AG04450 (cell line): ENCODE results near the gene HNRNPA1. TPM values are rescaled to one million over a fixed set of nuclear protein-coding genes. Genes with fewer than 3 reads are reported as not detected.
A peak's percentile ranks its signal among the peaks of the same experiment; 100 is the strongest.

ENCODE experiments used
- CTCF ChIA-PET: fragments of 300-600, 350-600 bp; formaldehyde crosslinking; extraction: SDS; loops from one replicate; lab custom pipeline; 2022; ENCODE audit warnings: antibody characterized with exemption, inconsistent platforms; lab: Charles Lee
- POLR2A ChIA-PET: fragments of 350-600 bp; formaldehyde crosslinking; extraction: SDS; loops from one replicate; lab custom pipeline; 2021; ENCODE audit warnings: antibody characterized with exemption, inconsistent platforms; lab: Yijun Ruan, JAX
- DNase-seq: peaks from one replicate; pipeline ENCODE4 v3.0.0-alpha.2; 2011; ENCODE audit warnings: low read depth, low spot score
- H3K27ac ChIP-seq: one replicate; pipeline ENCODE4 v1.5.1; 2012; ENCODE audit warnings: low read depth, low read length, control low read depth
- H3K27me3 ChIP-seq: one replicate; pipeline ENCODE4 v1.6.0; 2012; ENCODE audit warnings: low read length; ENCODE audit not compliant: control insufficient read depth, insufficient read depth
- H3K4me3 ChIP-seq: 2 replicates; pipeline ENCODE4 v1.5.1; 2011; ENCODE audit warnings: mild to moderate bottlenecking, low read depth, low read length, control low read depth
- H3K9me3 ChIP-seq: 2 replicates; pipeline ENCODE4 v1.5.1; 2012; ENCODE audit warnings: low read length; ENCODE audit not compliant: control insufficient read depth, insufficient read depth
- CTCF ChIP-seq: IDR thresholded peaks from 2 replicates; pipeline ENCODE4 v1.5.1; 2011; ENCODE audit warnings: low read depth, low read length, control low read depth, inconsistent platforms
- polyA plus RNA-seq: library from polyadenylated mRNA; depleted of rRNA; stranded (reverse); fragments of >200 nt; gene quantifications from 2 replicates; pipeline ENCODE4 v1.2.3, GENCODE V29; 2011

HNRNPA1 gene
- polyA plus RNA-seq, 1 experiment = 845 TPM

- no peak overlapping the region for H3K4me3 ChIP-seq
- POLR2A ChIA-PET = interaction anchor here (0.6 to 1.3 kb wide), 6 partner anchors 11 to 108 kb away, joined by 3 to 12 read pairs (median 4); partner anchors contain the start of genes CBX5 and HNRNPA1
- H3K27me3 ChIP-seq = no peaks in the 10 kb centered on the region
- H3K9me3 ChIP-seq = no peaks in the 10 kb centered on the region
- CTCF ChIA-PET = interaction anchor here (0.6 to 3.8 kb wide), 48 partner anchors 8 to 504 kb away, joined by 3 to 88 read pairs (median 5); partner anchors contain the start of genes CBX5, COPZ1 and HNRNPA1
- no peak for DNase-seq
- no peak overlapping the region for H3K27ac ChIP-seq
- TF ChIP-seq CTCF = peak; percentile 76
Measured at GRCh38 chr12:54251667-54252284, 28.8 kb upstream of the HNRNPA1 start.

GRCh38 chr12:54253240-54253639, 27.3 kb upstream of the HNRNPA1 start:
- DNase-seq = no peak
- ChIA-PET POLR2A (interaction anchor here (0.7 to 1.0 kb wide), 2 partner anchors 26 to 28 kb away, joined by 4 read pairs; no protein-coding TSS in a partner anchor), CTCF (interaction anchor here (0.7 to 3.8 kb wide), 8 partner anchors 13 to 128 kb away, joined by 3 to 88 read pairs (median 12); partner anchors contain the start of gene COPZ1)
- Histone ChIP-seq H3K4me3 (no peak overlapping the region), H3K27me3 (no peaks in the 10 kb centered on the region), H3K9me3 (no peaks in the 10 kb centered on the region), H3K27ac (no peak overlapping the region)
- no peak for TF ChIP-seq CTCF

GRCh38 chr12:54257332-54257731, 23.2 kb upstream of the HNRNPA1 start:
- Histone ChIP-seq H3K27ac (peak overlapping the region; percentile 33), H3K9me3 (no peaks in the 10 kb centered on the region), H3K27me3 (no peaks in the 10 kb centered on the region), H3K4me3 (no peak overlapping the region)
- no peak for TF ChIP-seq CTCF
- ChIA-PET POLR2A (no interaction called here), CTCF (interaction anchor here (1.0 to 4.0 kb wide), 4 partner anchors 42 to 122 kb away, joined by 3 to 24 read pairs (median 16); partner anchors contain the start of gene COPZ1)
- no peak for DNase-seq

DNA sequence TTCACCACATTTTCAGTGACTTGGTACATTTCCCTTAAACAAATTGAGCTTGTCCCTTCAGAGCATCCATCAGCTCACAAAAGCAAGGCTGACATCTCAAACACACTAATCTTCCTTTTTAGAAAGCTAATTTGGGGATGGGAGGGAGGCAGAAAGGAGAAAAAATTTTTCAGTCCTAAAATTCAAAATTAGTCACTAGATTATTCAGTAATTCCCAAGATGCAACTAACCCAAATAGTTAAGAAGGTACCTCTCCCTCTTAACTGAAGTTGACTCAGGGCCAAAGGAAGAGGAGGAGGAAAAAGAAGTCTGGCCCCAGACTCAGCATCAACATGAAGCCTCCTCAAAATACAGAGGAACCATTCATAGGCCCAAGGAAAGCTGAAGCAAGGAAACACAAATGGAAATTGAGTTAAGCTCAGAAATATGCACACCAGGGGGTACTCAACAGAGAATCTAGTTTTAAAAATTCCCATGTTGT, 22.3 kb upstream of the HNRNPA1 start:
- ChIA-PET POLR2A (interaction anchor here (1.3 to 2.3 kb wide), 3 partner anchors 20 to 33 kb away, joined by 5 to 36 read pairs (median 11); partner anchors contain the start of genes CBX5 and HNRNPA1), CTCF (interaction anchor here (0.6 to 4.0 kb wide), 11 partner anchors 12 to 556 kb away, joined by 3 to 24 read pairs (median 5); partner anchors contain the start of gene COPZ1)
- peak overlapping the region; percentile 66 for H3K27ac ChIP-seq
- H3K4me3 ChIP-seq = no peak overlapping the region
- no peak for DNase-seq
- no peak for TF ChIP-seq CTCF
- no peaks in the 10 kb centered on the region for H3K9me3 ChIP-seq
- no peaks in the 10 kb centered on the region for H3K27me3 ChIP-seq
